Measurements from ENCODE around the gene FOXL3. TPM values are rescaled to one million over a fixed set of nuclear protein-coding genes. Genes with fewer than 3 reads are reported as not detected.
"Not testable (repeated sequence)": the region's sequence is repeated elsewhere in the genome, so short reads cannot be mapped to it uniquely, and the experiment has no call there.

FOXL3 gene
- total RNA-seq: not detected in 2 replicates
- polyA plus RNA-seq: not detected in 2 replicates

DNA sequence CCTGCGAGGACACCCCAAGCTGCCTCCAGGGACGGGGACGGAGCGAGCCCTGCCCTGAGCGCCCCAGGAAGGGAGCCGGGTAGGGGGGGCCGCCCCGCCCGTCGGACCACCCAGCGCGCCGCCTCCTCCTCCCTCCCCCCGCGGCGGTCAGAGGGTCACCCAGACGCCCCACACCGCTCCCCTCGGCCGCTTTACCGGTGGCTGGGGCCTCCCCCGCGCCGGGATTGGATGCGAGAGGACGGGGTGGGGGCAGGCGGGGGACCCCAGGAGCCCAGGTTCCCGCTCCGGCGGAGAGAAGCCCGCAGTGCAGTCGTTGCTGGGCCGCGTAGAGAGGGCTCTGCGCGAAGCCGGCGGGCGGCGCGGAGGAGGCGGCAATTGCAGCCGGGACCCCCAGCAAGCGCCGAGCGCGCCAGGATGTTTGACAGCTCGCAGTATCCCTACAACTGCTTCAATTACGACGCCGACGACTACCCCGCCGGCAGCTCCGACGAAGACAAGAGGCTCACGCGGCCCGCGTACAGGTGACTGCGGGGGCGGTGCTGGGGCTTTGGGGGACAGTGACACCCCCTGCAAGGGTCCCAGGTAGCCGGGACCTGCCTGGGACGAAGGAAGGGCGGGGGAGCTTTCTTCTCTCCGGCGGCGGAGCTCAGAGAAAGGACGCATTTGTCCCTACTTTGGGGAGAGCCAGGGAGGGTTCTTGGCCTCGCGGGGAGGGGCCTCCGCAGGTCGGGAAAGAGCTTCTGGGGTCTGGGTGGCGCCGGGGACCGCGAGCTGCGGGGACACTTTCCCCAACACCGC is at the start of gene FOXL3:
Gene FOXL3 (plus strand): TSS at position 415 of the 798 bp plus-strand sequence. CDS start 0 bp downstream, at position 415.
- H3K36me3 ChIP-seq (replicated peaks; ENCODE audit: insufficient read depth, low read depth): no peaks in the 10 kb centered on the region
- no peaks in the 10 kb centered on the region for H3K9me2 ChIP-seq (replicated peaks; ENCODE audit: insufficient read depth)
- no peak within 1 kb of the TSS for H3K4me2 ChIP-seq
- TF ChIP-seq EZH2phosphoT487 (IDR thresholded peaks at IDR 0.05; ENCODE audit: low read depth, severe bottlenecking, unreplicated experiment): no peak
- TF ChIP-seq, protein P1, sequence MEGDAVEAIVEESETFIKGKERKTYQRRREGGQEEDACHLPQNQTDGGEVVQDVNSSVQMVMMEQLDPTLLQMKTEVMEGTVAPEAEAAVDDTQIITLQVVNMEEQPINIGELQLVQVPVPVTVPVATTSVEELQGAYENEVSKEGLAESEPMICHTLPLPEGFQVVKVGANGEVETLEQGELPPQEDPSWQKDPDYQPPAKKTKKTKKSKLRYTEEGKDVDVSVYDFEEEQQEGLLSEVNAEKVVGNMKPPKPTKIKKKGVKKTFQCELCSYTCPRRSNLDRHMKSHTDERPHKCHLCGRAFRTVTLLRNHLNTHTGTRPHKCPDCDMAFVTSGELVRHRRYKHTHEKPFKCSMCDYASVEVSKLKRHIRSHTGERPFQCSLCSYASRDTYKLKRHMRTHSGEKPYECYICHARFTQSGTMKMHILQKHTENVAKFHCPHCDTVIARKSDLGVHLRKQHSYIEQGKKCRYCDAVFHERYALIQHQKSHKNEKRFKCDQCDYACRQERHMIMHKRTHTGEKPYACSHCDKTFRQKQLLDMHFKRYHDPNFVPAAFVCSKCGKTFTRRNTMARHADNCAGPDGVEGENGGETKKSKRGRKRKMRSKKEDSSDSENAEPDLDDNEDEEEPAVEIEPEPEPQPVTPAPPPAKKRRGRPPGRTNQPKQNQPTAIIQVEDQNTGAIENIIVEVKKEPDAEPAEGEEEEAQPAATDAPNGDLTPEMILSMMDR (IDR thresholded peaks at IDR 0.05; ENCODE audit: poor library complexity): no peak
- TF ChIP-seq EZH2 (IDR thresholded peaks at IDR 0.05; ENCODE audit: borderline replicate concordance): no peak
- no peak within 1 kb of the TSS for H3K4me3 ChIP-seq
- no peaks in the 10 kb centered on the region for H3K27me3 ChIP-seq
- H3K4me1 ChIP-seq (ENCODE audit: insufficient read depth): peaks cover 13% of the 10 kb centered on the region
- H2AFZ ChIP-seq: no peak within 1 kb of the TSS
- no peaks in the 10 kb centered on the region for H3K9me3 ChIP-seq (ENCODE audit: low read depth)
- H3K79me2 ChIP-seq: no peaks in the 10 kb centered on the region
- WGBS (ENCODE audit: low lambda C conversion rate, missing lambda C conversion rate): 98% methylated on average over 44 of the region's 79 CpGs
- no peaks in the 10 kb centered on the region for H4K20me1 ChIP-seq (ENCODE audit: insufficient read depth, poor library complexity, severe bottlenecking)
- H3K27ac ChIP-seq: no peak within 1 kb of the TSS
- DNase-seq (ENCODE audit: low spot score): no peak

DNA sequence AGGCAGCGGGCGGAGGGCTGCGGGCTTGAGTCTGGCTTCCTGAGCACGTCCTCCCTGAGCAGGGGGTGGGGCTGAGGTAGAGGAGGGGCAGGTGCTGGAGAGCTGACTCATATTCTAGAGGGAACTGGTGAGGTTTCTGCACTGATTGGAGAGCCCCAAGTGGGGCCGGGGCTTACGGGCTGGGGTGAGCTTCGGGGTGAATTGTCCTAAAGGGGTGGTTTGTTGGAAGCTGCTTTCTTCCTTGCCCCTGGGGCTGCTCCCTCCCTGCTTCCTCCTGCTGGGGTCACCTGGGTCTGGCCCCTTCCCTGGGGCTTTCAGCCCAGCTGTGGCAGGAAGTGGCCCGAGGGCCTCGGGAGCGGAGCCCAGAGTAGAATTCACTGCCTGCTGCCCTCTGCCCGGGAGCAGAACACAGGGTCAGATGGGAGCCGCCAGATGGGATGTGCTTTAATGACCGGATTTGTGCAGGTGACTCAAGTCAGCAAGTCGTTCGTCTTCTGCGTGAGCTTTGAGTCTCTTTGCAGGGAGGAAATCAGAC is 49.0 kb upstream of the FOXL3 start:
- 78% methylated on average over 15 of the region's 16 CpGs for WGBS (ENCODE audit: low lambda C conversion rate, missing lambda C conversion rate)
- Histone ChIP-seq H3K9me2 (replicated peaks; ENCODE audit: insufficient read depth) (no peaks in the 10 kb centered on the region), H3K27me3 (no peaks in the 10 kb centered on the region), H3K27ac (no peak overlapping the region), H3K79me2 (peaks cover 5% of the 10 kb centered on the region), H3K4me3 (no peak overlapping the region), H2AFZ (no peak overlapping the region), H3K36me3 (replicated peaks; ENCODE audit: insufficient read depth, low read depth) (no peaks in the 10 kb centered on the region), H3K4me2 (no peak overlapping the region), H3K4me1 (ENCODE audit: insufficient read depth) (peaks cover under 1% of the 10 kb centered on the region), H4K20me1 (ENCODE audit: insufficient read depth, poor library complexity, severe bottlenecking) (peaks cover 4% of the 10 kb centered on the region), H3K9me3 (ENCODE audit: low read depth) (no peaks in the 10 kb centered on the region)
- no peak for TF ChIP-seq EZH2phosphoT487 (IDR thresholded peaks at IDR 0.05; ENCODE audit: low read depth, severe bottlenecking, unreplicated experiment)
- DNase-seq (ENCODE audit: low spot score): no peak

DNA sequence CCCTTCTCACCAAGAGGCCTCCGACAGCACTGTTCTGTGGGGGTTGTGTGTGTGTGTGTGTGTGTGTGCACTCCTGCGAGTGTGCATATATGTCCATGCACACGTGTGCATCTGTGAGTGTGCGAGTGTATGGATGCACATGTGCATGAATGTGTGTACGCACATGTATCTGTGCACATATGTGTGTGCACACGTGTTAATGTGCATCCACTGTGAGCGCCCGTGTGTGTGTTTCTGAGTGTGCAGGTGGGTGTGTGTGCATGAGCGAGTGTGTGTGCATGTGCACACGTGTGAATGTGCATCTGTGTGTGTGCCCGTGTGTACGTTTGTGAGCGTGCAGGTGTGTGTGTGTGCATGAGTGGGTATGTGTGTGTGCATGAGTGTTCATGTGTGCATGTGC is 48.5 kb upstream of the FOXL3 start:
- Histone ChIP-seq H3K36me3 (replicated peaks; ENCODE audit: insufficient read depth, low read depth) (no peaks in the 10 kb centered on the region), H3K4me2 (no peak overlapping the region), H3K4me1 (ENCODE audit: insufficient read depth) (no peaks in the 10 kb centered on the region), H3K9me3 (ENCODE audit: low read depth) (no peaks in the 10 kb centered on the region), H3K4me3 (no peak overlapping the region), H3K27ac (no peak overlapping the region), H3K9me2 (replicated peaks; ENCODE audit: insufficient read depth) (no peaks in the 10 kb centered on the region), H4K20me1 (ENCODE audit: insufficient read depth, poor library complexity, severe bottlenecking) (peaks cover 4% of the 10 kb centered on the region), H3K79me2 (peaks cover 2% of the 10 kb centered on the region), H2AFZ (no peak overlapping the region), H3K27me3 (no peaks in the 10 kb centered on the region)
- TF ChIP-seq EZH2 (IDR thresholded peaks at IDR 0.05; ENCODE audit: borderline replicate concordance) (no peak), EZH2phosphoT487 (IDR thresholded peaks at IDR 0.05; ENCODE audit: low read depth, severe bottlenecking, unreplicated experiment) (no peak)
- TF ChIP-seq, protein P1 (IDR thresholded peaks at IDR 0.05; ENCODE audit: poor library complexity): no peak
- 96% methylated on average over 12 of the region's 13 CpGs for WGBS (ENCODE audit: low lambda C conversion rate, missing lambda C conversion rate)
- no peak for DNase-seq (ENCODE audit: low spot score)

DNA sequence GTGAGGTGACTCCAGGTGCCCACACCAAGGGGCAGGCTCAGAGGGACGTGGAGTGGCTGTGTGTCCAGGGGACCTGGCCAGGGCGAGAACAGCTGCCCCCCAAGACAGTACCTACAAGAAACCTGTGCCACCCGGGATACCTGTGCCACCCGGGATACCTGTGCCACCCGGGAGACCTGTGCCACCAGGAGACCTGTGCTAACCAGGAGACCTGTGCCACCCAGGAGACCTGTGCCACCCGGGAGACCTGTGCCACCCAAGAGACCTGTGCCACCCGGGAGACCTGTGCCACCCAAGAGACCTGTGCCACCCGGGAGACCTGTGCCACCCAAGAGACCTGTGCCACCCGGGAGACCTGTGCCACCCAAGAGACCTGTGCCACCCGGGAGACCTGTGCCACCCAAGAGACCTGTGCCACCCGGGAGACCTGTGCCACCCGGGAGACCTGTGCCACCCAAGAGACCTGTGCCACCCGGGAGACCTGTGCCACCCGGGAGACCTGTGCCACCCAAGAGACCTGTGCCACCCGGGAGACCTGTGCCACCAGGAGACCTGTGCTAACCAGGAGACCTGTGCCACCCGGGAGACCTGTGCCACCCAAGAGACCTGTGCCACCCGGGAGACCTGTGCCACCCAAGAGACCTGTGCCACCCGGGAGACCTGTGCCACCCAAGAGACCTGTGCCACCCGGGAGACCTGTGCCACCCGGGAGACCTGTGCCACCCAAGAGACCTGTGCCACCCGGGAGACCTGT is 47.0 kb upstream of the FOXL3 start:
- H3K4me1 ChIP-seq (ENCODE audit: insufficient read depth); DNase-seq (ENCODE audit: low spot score); H3K4me2 ChIP-seq; H3K79me2 ChIP-seq; H2AFZ ChIP-seq; H3K4me3 ChIP-seq; H3K9me2 ChIP-seq (replicated peaks; ENCODE audit: insufficient read depth); H3K27me3 ChIP-seq; H4K20me1 ChIP-seq (ENCODE audit: insufficient read depth, poor library complexity, severe bottlenecking); H3K27ac ChIP-seq; H3K36me3 ChIP-seq (replicated peaks; ENCODE audit: insufficient read depth, low read depth); H3K9me3 ChIP-seq (ENCODE audit: low read depth): not testable (repeated sequence)
- 98% methylated on average over 4 of the region's 21 CpGs for WGBS (ENCODE audit: low lambda C conversion rate, missing lambda C conversion rate)

DNA sequence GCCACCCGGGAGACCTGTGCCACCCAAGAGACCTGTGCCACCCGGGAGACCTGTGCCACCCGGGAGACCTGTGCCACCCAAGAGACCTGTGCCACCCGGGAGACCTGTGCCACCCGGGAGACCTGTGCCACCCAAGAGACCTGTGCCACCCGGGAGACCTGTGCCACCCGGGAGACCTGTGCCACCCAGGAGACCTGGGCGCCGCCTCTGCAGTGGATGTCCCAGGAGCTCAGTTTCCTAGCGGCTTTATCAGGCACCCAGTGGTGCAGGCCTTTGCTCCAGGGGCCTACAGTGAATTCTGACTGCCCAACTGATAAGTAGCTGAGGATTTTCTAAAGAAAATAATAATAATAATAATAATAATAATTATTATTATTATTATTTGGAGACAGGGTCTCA is 46.4 kb upstream of the FOXL3 start:
- DNase-seq (ENCODE audit: low spot score); H3K9me3 ChIP-seq (ENCODE audit: low read depth); H3K9me2 ChIP-seq (replicated peaks; ENCODE audit: insufficient read depth); H3K27ac ChIP-seq; H3K4me3 ChIP-seq; H3K79me2 ChIP-seq; H3K4me2 ChIP-seq; H3K36me3 ChIP-seq (replicated peaks; ENCODE audit: insufficient read depth, low read depth); H2AFZ ChIP-seq; H3K4me1 ChIP-seq (ENCODE audit: insufficient read depth); H4K20me1 ChIP-seq (ENCODE audit: insufficient read depth, poor library complexity, severe bottlenecking); H3K27me3 ChIP-seq: not testable (repeated sequence)
- WGBS (ENCODE audit: low lambda C conversion rate, missing lambda C conversion rate): 98% methylated on average over 4 of the region's 10 CpGs

Data from hepatocyte (in vitro differentiated cells).